CD4-positive, CD25-positive, alpha-beta regulatory T cell (primary cell): Measurements from ENCODE around the gene SLC6A13. TPM values are rescaled to one million over a fixed set of nuclear protein-coding genes. Genes with fewer than 3 reads are reported as not detected.

Source experiments
- ATAC-seq, 2 donors: fragments of 150-1000 bp; cut with Tn5 transposase; one replicate each; pipeline ENCODE4 v1.10.0; 2021; ENCODE audit warnings: low read depth in 2 of 2, moderate number of reproducible peaks in 2 of 2, moderate library complexity in 1 of 2
- DNase-seq, 3 donors: peaks; one replicate each; pipeline versions ENCODE4 v3.0.0 to v3.0.0-alpha.2; 2012 to 2022; ENCODE audit warnings: mixed read lengths in 1 of 3
- H3K27ac ChIP-seq: one replicate; pipeline ENCODE4 v1.7.0; 2013; ENCODE audit warnings: mild to moderate bottlenecking, low read length; ENCODE audit not compliant: insufficient read depth, poor library complexity, severe bottlenecking
- H3K27me3 ChIP-seq: one replicate; pipeline ENCODE4 v1.7.0; 2013; ENCODE audit warnings: low read length; ENCODE audit not compliant: control insufficient read depth, insufficient read depth
- H3K36me3 ChIP-seq: one replicate; pipeline ENCODE4 v1.7.0; 2013; ENCODE audit warnings: mild to moderate bottlenecking, low read length, moderate library complexity; ENCODE audit not compliant: control insufficient read depth, insufficient read depth
- H3K4me1 ChIP-seq: 2 replicates; pipeline ENCODE4 v1.7.0; 2013; ENCODE audit warnings: mild to moderate bottlenecking, low read length; ENCODE audit not compliant: insufficient read depth, control insufficient read depth, poor library complexity, severe bottlenecking
- H3K4me3 ChIP-seq: one replicate; pipeline ENCODE4 v1.7.0; 2013; ENCODE audit warnings: low read depth, mild to moderate bottlenecking, low read length, moderate library complexity
- H3K9me3 ChIP-seq, 2 experiments: 1 replicate in 1 of 2; 2 replicates in 1 of 2; pipeline ENCODE4 v1.7.0; 2013; ENCODE audit warnings: low read length in 2 of 2, mild to moderate bottlenecking in 1 of 2, moderate library complexity in 1 of 2; ENCODE audit not compliant: control insufficient read depth in 2 of 2
- H3K27ac Mint-ChIP-seq, 3 donors: one replicate each; pipeline ENCODE4 v1.8.0; 2020 to 2022; ENCODE audit warnings: mild to moderate bottlenecking in 3 of 3, mixed read lengths in 3 of 3, moderate library complexity in 2 of 3
- H3K27me3 Mint-ChIP-seq: one replicate; pipeline ENCODE4 v1.8.0; 2022; ENCODE audit warnings: mild to moderate bottlenecking, mixed read lengths
- H3K36me3 Mint-ChIP-seq: one replicate; pipeline ENCODE4 v1.8.0; 2020; ENCODE audit warnings: mixed read lengths
- H3K4me1 Mint-ChIP-seq, 4 donors: one replicate each; pipeline ENCODE4 v1.8.0; 2020 to 2022; ENCODE audit warnings: mixed read lengths in 4 of 4, mild to moderate bottlenecking in 1 of 4
- H3K4me3 Mint-ChIP-seq, 4 donors: one replicate each; pipeline ENCODE4 v1.8.0; 2020 to 2022; ENCODE audit warnings: mild to moderate bottlenecking in 4 of 4, mixed read lengths in 4 of 4, moderate library complexity in 3 of 4
- H3K9me3 Mint-ChIP-seq, 7 donors: one replicate each; pipeline ENCODE4 v1.8.0; 2020 to 2022; ENCODE audit warnings: mixed read lengths in 7 of 7, mild to moderate bottlenecking in 3 of 7, moderate library complexity in 2 of 7
- polyA plus RNA-seq, 4 donors: library from polyadenylated mRNA; unstranded; fragments of 300-500 nt; fragmentation: Illumina TruSeq; gene quantifications; one replicate each; pipeline ENCODE4 v1.2.3, GENCODE V29; 2021
- total RNA-seq: library from RNA; stranded (reverse); gene quantifications from one replicate; pipeline ENCODE4 v1.2.3, GENCODE V29; 2022

The SLC6A13 gene
- total and polyA plus RNA-seq, 5 donors from 2014 or later: 0.49 TPM; not detected in 4

GRCh38 chr12:233615-233968, 29.0 kb downstream of the SLC6A13 start:
- Histone ChIP-seq H3K4me1 (no peaks in the 10 kb centered on the region), H3K27me3 (no peaks in the 10 kb centered on the region), H3K36me3 (no peaks in the 10 kb centered on the region), H3K4me3 (no peak overlapping the region), H3K9me3 (peaks cover 0 to 6% of the 10 kb centered on the region in 2 experiments), H3K27ac (no peak overlapping the region)
- H3K4me1 Mint-ChIP-seq: no peaks in the 10 kb centered on the region
- no peak for ATAC-seq
- peaks cover 4% of the 10 kb centered on the region for H3K27me3 Mint-ChIP-seq
- no peak for DNase-seq
- no peaks in the 10 kb centered on the region for H3K36me3 Mint-ChIP-seq
- H3K27ac Mint-ChIP-seq: no peak overlapping the region
- peaks cover 0 to 19% (median 9%) of the 10 kb centered on the region in 7 donors for H3K9me3 Mint-ChIP-seq
- no peak overlapping the region for H3K4me3 Mint-ChIP-seq

GRCh38 chr12:232731-233614, 29.7 kb downstream of the SLC6A13 start:
- no peak for DNase-seq
- H3K4me3 Mint-ChIP-seq: no peak overlapping the region
- ATAC-seq: no peak
- H3K9me3 Mint-ChIP-seq: peaks cover 0 to 19% (median 8%) of the 10 kb centered on the region in 7 donors
- H3K4me1 Mint-ChIP-seq: no peaks in the 10 kb centered on the region
- Histone ChIP-seq H3K27ac (no peak overlapping the region), H3K27me3 (no peaks in the 10 kb centered on the region), H3K4me1 (no peaks in the 10 kb centered on the region), H3K36me3 (no peaks in the 10 kb centered on the region), H3K4me3 (no peak overlapping the region), H3K9me3 (peaks cover 0 to 6% of the 10 kb centered on the region in 2 experiments)
- peaks cover 4% of the 10 kb centered on the region for H3K27me3 Mint-ChIP-seq
- H3K36me3 Mint-ChIP-seq: no peaks in the 10 kb centered on the region
- H3K27ac Mint-ChIP-seq: no peak overlapping the region

GRCh38 chr12:230925-231671, 31.5 kb downstream of the SLC6A13 start:
- Mint-ChIP-seq H3K27ac (peak overlapping the region in 1 of 3 donors; percentile 73), H3K4me3 (no peak overlapping the region), H3K4me1 (no peaks in the 10 kb centered on the region), H3K27me3 (peaks cover 4% of the 10 kb centered on the region), H3K36me3 (no peaks in the 10 kb centered on the region), H3K9me3 (peaks cover 0 to 13% (median 4%) of the 10 kb centered on the region in 7 donors)
- Histone ChIP-seq H3K36me3 (no peaks in the 10 kb centered on the region), H3K27me3 (no peaks in the 10 kb centered on the region), H3K4me1 (no peaks in the 10 kb centered on the region), H3K27ac (no peak overlapping the region), H3K4me3 (no peak overlapping the region), H3K9me3 (no peaks in the 10 kb centered on the region)
- DNase-seq (no peak), ATAC-seq (no peak)

- H3K4me3 ChIP-seq: no peak overlapping the region
- DNase-seq (no peak), ATAC-seq (no peak)
- Mint-ChIP-seq H3K27ac (no peak overlapping the region), H3K36me3 (no peaks in the 10 kb centered on the region), H3K27me3 (peaks cover 4% of the 10 kb centered on the region), H3K4me3 (no peak overlapping the region), H3K9me3 (peaks cover 0 to 2% (median 0%) of the 10 kb centered on the region in 7 donors), H3K4me1 (no peaks in the 10 kb centered on the region)
- H3K27ac ChIP-seq: no peak overlapping the region
- no peaks in the 10 kb centered on the region for H3K27me3 ChIP-seq
- no peaks in the 10 kb centered on the region for H3K4me1 ChIP-seq
- no peaks in the 10 kb centered on the region for H3K36me3 ChIP-seq
- no peaks in the 10 kb centered on the region for H3K9me3 ChIP-seq
Measured at GRCh38 chr12:229441-230191, 33.0 kb downstream of the SLC6A13 start.

GRCh38 chr12:228846-229200, 33.8 kb downstream of the SLC6A13 start:
- H3K4me3 ChIP-seq: no peak overlapping the region
- no peak for DNase-seq
- no peaks in the 10 kb centered on the region for H3K4me1 ChIP-seq
- H3K27me3 ChIP-seq: no peaks in the 10 kb centered on the region
- peaks cover 0 to 2% (median 0%) of the 10 kb centered on the region in 7 donors for H3K9me3 Mint-ChIP-seq
- H3K27me3 Mint-ChIP-seq: peaks cover 4% of the 10 kb centered on the region
- no peaks in the 10 kb centered on the region for H3K36me3 Mint-ChIP-seq
- no peaks in the 10 kb centered on the region for H3K9me3 ChIP-seq
- no peak overlapping the region for H3K27ac ChIP-seq
- no peak overlapping the region for H3K4me3 Mint-ChIP-seq
- H3K27ac Mint-ChIP-seq: no peak overlapping the region
- ATAC-seq: no peak
- no peaks in the 10 kb centered on the region for H3K4me1 Mint-ChIP-seq
- no peaks in the 10 kb centered on the region for H3K36me3 ChIP-seq

GRCh38 chr12:227923-228845, 34.5 kb downstream of the SLC6A13 start:
- ATAC-seq (no peak), DNase-seq (no peak)
- no peaks in the 10 kb centered on the region for H3K36me3 ChIP-seq
- H3K4me3 ChIP-seq: no peak overlapping the region
- Mint-ChIP-seq H3K9me3 (peaks cover 0 to 1% (median 0%) of the 10 kb centered on the region in 7 donors), H3K4me3 (no peak overlapping the region), H3K27me3 (peaks cover 4% of the 10 kb centered on the region), H3K4me1 (no peaks in the 10 kb centered on the region), H3K36me3 (no peaks in the 10 kb centered on the region), H3K27ac (no peak overlapping the region)
- H3K27ac ChIP-seq: no peak overlapping the region
- no peaks in the 10 kb centered on the region for H3K4me1 ChIP-seq
- no peaks in the 10 kb centered on the region for H3K27me3 ChIP-seq
- no peaks in the 10 kb centered on the region for H3K9me3 ChIP-seq
